Gastrocnemius medialis (tissue), 4 donors: ENCODE results near the gene FGFR4. TPM values are rescaled to one million over a fixed set of nuclear protein-coding genes. Genes with fewer than 3 reads are reported as not detected.

Source experiments
- ATAC-seq, 2 donors: fragments of 150-250 bp; one replicate each; pipeline ENCODE4 v1.9.1; 2016
- DNase-seq, 2 donors: peaks; one replicate each; pipeline ENCODE4 v3.0.0-alpha.2; 2019
- H3K27ac ChIP-seq, 4 donors: fragments of 200-600 bp; sonication (generic); 1 replicate in 1 of 4; 2 replicates in 3 of 4; pipeline ENCODE4 v1.5.1; 2016 to 2018; ENCODE audit warnings: mild to moderate bottlenecking in 2 of 4, moderate library complexity in 1 of 4
- H3K27me3 ChIP-seq, 3 donors: fragments of 200-600 bp; sonication (generic) in 2 of 3; 1 replicate in 1 of 3; 2 replicates in 2 of 3; pipeline versions ENCODE4 v1.5.1 to v1.6.0; 2016 to 2019; ENCODE audit warnings: mild to moderate bottlenecking in 1 of 3, moderate library complexity in 1 of 3
- H3K36me3 ChIP-seq, 2 donors: fragments of 200-600 bp; sonication (generic) in 1 of 2; one replicate each; pipeline ENCODE4 v1.5.1; 2017 to 2018
- H3K4me1 ChIP-seq, 2 donors: fragments of 200-600 bp; sonication (generic) in 1 of 2; one replicate each; pipeline ENCODE4 v1.5.1; 2016 to 2017; ENCODE audit warnings: mild to moderate bottlenecking in 2 of 2
- H3K4me3 ChIP-seq, 4 donors: fragments of 200-600 bp; sonication (generic) in 3 of 4; 1 replicate in 1 of 4; 2 replicates in 3 of 4; pipeline ENCODE4 v1.5.1; 2016 to 2019; ENCODE audit warnings: mild to moderate bottlenecking in 2 of 4
- H3K9me3 ChIP-seq, 3 donors: fragments of 200-600 bp; sonication (generic) in 2 of 3; 1 replicate in 1 of 3; 2 replicates in 2 of 3; pipeline ENCODE4 v1.5.1; 2016 to 2019
- CTCF ChIP-seq, 5 experiments: fragments of 450-650 bp in 3 of 5; fragments of 200-600 bp in 2 of 5; sonication (generic) in 2 of 5; IDR thresholded peaks in 4 of 5; conservative IDR thresholded peaks in 1 of 5; 1 replicate in 4 of 5; 2 replicates in 1 of 5; pipeline ENCODE4 v1.5.1; 2016 to 2019; ENCODE audit warnings: antibody characterized with exemption in 5 of 5, mild to moderate bottlenecking in 3 of 5, moderate library complexity in 3 of 5
- POLR2A ChIP-seq, 2 donors: fragments of 450-650 bp; IDR thresholded peaks; one replicate each; pipeline ENCODE4 v1.6.1; 2017; ENCODE audit warnings: antibody characterized with exemption in 2 of 2, mild to moderate bottlenecking in 2 of 2, moderate library complexity in 2 of 2
- in situ Hi-C, 4 donors: fragments of 200-750 bp; cut with MboI; loops; one replicate each; pipeline versions ENCODE4 v1.15.0 to v1.8.0; 2017; ENCODE audit warnings: low sequenced_read_pairs in 4 of 4
- intact Hi-C: fragments of 100-400 bp; cut with DNase I; formaldehyde crosslinking; loops from one replicate; pipeline ENCODE4 v1.15.1; 2023; ENCODE audit warnings: low total_unique reads
- total RNA-seq, 4 donors: library from RNA; depleted of rRNA; stranded (reverse); fragments of >200 nt; gene quantifications; one replicate each; pipeline versions ENCODE4 v1.1.0 to v1.2.3, GENCODE V29; 2016

Gene FGFR4
- total RNA-seq, 4 donors from 2014 or later: 0.56 to 5.0 (median 2.5) TPM

GRCh38 chr5:177094224-177095087 is 7.7 kb downstream of the FGFR4 start:
- in situ Hi-C loops (no loop called here), intact Hi-C loops (no loop called here)
- ATAC-seq: peak; percentile 65 to 75

GRCh38 chr5:177095088-177095669 is 8.5 kb downstream of the FGFR4 start:
- intact Hi-C loops: no loop called here
- H3K4me1 ChIP-seq: peaks cover 0 to 9% of the 10 kb centered on the region in 2 donors
- DNase-seq (no peak), ATAC-seq (no peak)
- no peaks in the 10 kb centered on the region for H3K9me3 ChIP-seq
- no peak overlapping the region for H3K4me3 ChIP-seq
- no peak for TF ChIP-seq POLR2A (IDR thresholded peaks at IDR 0.05)
- TF ChIP-seq CTCF (IDR thresholded peaks at IDR 0.05 in 4 of 5, conservative IDR thresholded peaks at IDR 0.05 in 1 of 5): no peak
- peak overlapping the region in 1 of 4 donors; percentile 30 for H3K27ac ChIP-seq
- H3K36me3 ChIP-seq: no peaks in the 10 kb centered on the region
- in situ Hi-C loops: no loop called here
- H3K27me3 ChIP-seq: peaks cover 0 to 12% (median 2%) of the 10 kb centered on the region in 3 donors

More at GRCh38 chr5:177094224-177095087, 7.7 kb downstream of the FGFR4 start:
- Histone ChIP-seq H3K27me3 (peaks cover 2 to 12% (median 3%) of the 10 kb centered on the region in 3 donors), H3K9me3 (no peaks in the 10 kb centered on the region), H3K4me1 (peaks cover 0 to 9% of the 10 kb centered on the region in 2 donors), H3K36me3 (no peaks in the 10 kb centered on the region), H3K4me3 (no peak overlapping the region), H3K27ac (peak overlapping the region in 3 of 4 donors; percentile 18 to 31 (median 30))
- TF ChIP-seq CTCF (IDR thresholded peaks at IDR 0.05 in 4 of 5, conservative IDR thresholded peaks at IDR 0.05 in 1 of 5): no peak
- TF ChIP-seq POLR2A (IDR thresholded peaks at IDR 0.05): no peak
- peak; percentile 55 to 73 for DNase-seq

GRCh38 chr5:177096162-177097015 is 9.7 kb downstream of the FGFR4 start:
- peaks cover 2 to 9% (median 3%) of the 10 kb centered on the region in 3 donors for H3K27me3 ChIP-seq
- H3K4me1 ChIP-seq: peaks cover 0 to 9% of the 10 kb centered on the region in 2 donors
- no peak overlapping the region for H3K27ac ChIP-seq
- ATAC-seq: no peak
- no peak for DNase-seq
- H3K9me3 ChIP-seq: no peaks in the 10 kb centered on the region
- no peak overlapping the region for H3K4me3 ChIP-seq
- no peaks in the 10 kb centered on the region for H3K36me3 ChIP-seq
- intact Hi-C loops: no loop called here
- TF ChIP-seq POLR2A (IDR thresholded peaks at IDR 0.05) (no peak), CTCF (IDR thresholded peaks at IDR 0.05 in 4 of 5, conservative IDR thresholded peaks at IDR 0.05 in 1 of 5) (no peak)
- in situ Hi-C loops: no loop called here

GRCh38 chr5:177097016-177097985 is 10.6 kb downstream of the FGFR4 start:
- DNase-seq: no peak
- ATAC-seq: no peak
- in situ Hi-C loops: no loop called here
- Histone ChIP-seq H3K36me3 (no peaks in the 10 kb centered on the region), H3K9me3 (no peaks in the 10 kb centered on the region), H3K27me3 (peaks cover 6 to 11% (median 10%) of the 10 kb centered on the region in 3 donors), H3K27ac (no peak overlapping the region), H3K4me3 (no peak overlapping the region), H3K4me1 (peaks cover 0 to 9% of the 10 kb centered on the region in 2 donors)
- intact Hi-C loops: no loop called here
- TF ChIP-seq POLR2A (IDR thresholded peaks at IDR 0.05) (no peak), CTCF (IDR thresholded peaks at IDR 0.05 in 4 of 5, conservative IDR thresholded peaks at IDR 0.05 in 1 of 5) (no peak)
